CD4-positive, alpha-beta T cell (primary cell): ENCODE measurements around the gene ANKS3. TPM values are rescaled to one million over a fixed set of nuclear protein-coding genes. Genes with fewer than 3 reads are reported as not detected.

ENCODE experiments used
- ATAC-seq: fragments of 200-7000 bp; cut with Tn5 transposase; one replicate; pipeline ENCODE4 v1.10.0; 2022; ENCODE audit warnings: mild to moderate bottlenecking; ENCODE audit not compliant: poor library complexity
- CTCF ChIA-PET: fragments of 350-600 bp; sonication (Branson Sonifier 250); formaldehyde crosslinking; loops from one replicate; lab custom pipeline; 2021; ENCODE audit warnings: antibody characterized with exemption, inconsistent platforms; lab: Charles Lee
- POLR2A ChIA-PET: fragments of 350-600 bp; sonication (Branson Sonifier 250); formaldehyde crosslinking; loops from one replicate; lab custom pipeline; 2021; ENCODE audit warnings: antibody characterized with exemption, inconsistent platforms; lab: Charles Lee
- DNase-seq, 14 experiments: peaks; one replicate each; pipeline ENCODE4 v3.0.0-alpha.2; 2013 to 2020; ENCODE audit warnings: mixed read lengths in 2 of 14
- H3K27ac ChIP-seq, 2 donors: one replicate each; pipeline versions ENCODE4 v1.5.1 to v1.7.0; 2013; ENCODE audit warnings: low read length in 2 of 2, low read depth in 1 of 2, mild to moderate bottlenecking in 1 of 2
- H3K27me3 ChIP-seq, 2 experiments: 1 replicate in 1 of 2; 2 replicates in 1 of 2; pipeline versions ENCODE4 v1.6.1 to v1.7.0; 2013; ENCODE audit warnings: low read length in 2 of 2, control low read depth in 1 of 2, mild to moderate bottlenecking in 1 of 2, moderate library complexity in 1 of 2; ENCODE audit not compliant: insufficient read depth in 2 of 2, control insufficient read depth in 1 of 2
- H3K36me3 ChIP-seq: one replicate; pipeline ENCODE4 v1.6.1; 2013; ENCODE audit warnings: low read length, control low read depth; ENCODE audit not compliant: insufficient read depth
- H3K4me1 ChIP-seq: one replicate; pipeline ENCODE4 v1.6.1; 2013; ENCODE audit warnings: low read length, control low read depth; ENCODE audit not compliant: insufficient read depth
- H3K4me3 ChIP-seq: one replicate; pipeline ENCODE4 v1.5.1; 2013; ENCODE audit warnings: mild to moderate bottlenecking, low read length, moderate library complexity
- H3K9me3 ChIP-seq, 2 experiments: 1 replicate in 1 of 2; 2 replicates in 1 of 2; pipeline versions ENCODE4 v1.6.1 to v1.7.0; 2013; ENCODE audit warnings: low read length in 2 of 2, mild to moderate bottlenecking in 2 of 2, control low read depth in 1 of 2, moderate library complexity in 1 of 2; ENCODE audit not compliant: control insufficient read depth in 1 of 2, insufficient read depth in 1 of 2
- H3K27ac Mint-ChIP-seq: one replicate; pipeline ENCODE4 v1.8.0; 2020; ENCODE audit warnings: mixed read lengths
- H3K27me3 Mint-ChIP-seq: one replicate; pipeline ENCODE4 v1.8.0; 2021; ENCODE audit warnings: mixed read lengths
- H3K36me3 Mint-ChIP-seq: one replicate; pipeline ENCODE4 v1.8.0; 2021; ENCODE audit warnings: low read depth, mixed read lengths
- H3K4me1 Mint-ChIP-seq: one replicate; pipeline ENCODE4 v1.8.0; 2021; ENCODE audit warnings: low read depth, mixed read lengths
- H3K4me3 Mint-ChIP-seq: one replicate; pipeline ENCODE4 v1.8.0; 2020; ENCODE audit warnings: mild to moderate bottlenecking, mixed read lengths
- H3K9me3 Mint-ChIP-seq: one replicate; pipeline ENCODE4 v1.8.0; 2020; ENCODE audit warnings: mixed read lengths
- CTCF ChIP-seq: fragments of 200-600 bp; IDR thresholded peaks from one replicate; pipeline ENCODE4 v1.8.0; 2022; ENCODE audit warnings: antibody characterized with exemption, mild to moderate bottlenecking
- intact Hi-C, 2 experiments: fragments of 100-400 bp; cut with DNase I in 1 of 2; cut with micrococcal nuclease in 1 of 2; formaldehyde crosslinking; loops; one replicate each; pipeline versions ENCODE4 v1.15.1 to v1.9.0; 2023 to 2025; cut with DNase I, micrococcal nuclease
- total RNA-seq, 174 experiments: library from RNA in 2 of 174; stranded (reverse) in 2 of 174; gene quantifications; one replicate each; pipeline ENCODE4 v1.2.3 and lab custom pipeline; 2021 to 2026

ANKS3 gene
- total RNA-seq, 2 experiments from 2014 or later: 13.5 TPM

GRCh38 chr16:4760221-4760910 is 26.3 kb upstream of the ANKS3 start:
- Mint-ChIP-seq H3K27ac (no peak overlapping the region), H3K4me1 (peaks cover 6% of the 10 kb centered on the region), H3K27me3 (no peaks in the 10 kb centered on the region), H3K4me3 (no peak overlapping the region), H3K9me3 (no peaks in the 10 kb centered on the region), H3K36me3 (peaks cover 80% of the 10 kb centered on the region)
- Histone ChIP-seq H3K4me3 (no peak overlapping the region), H3K9me3 (no peaks in the 10 kb centered on the region), H3K4me1 (peaks cover 6% of the 10 kb centered on the region), H3K27me3 (no peaks in the 10 kb centered on the region), H3K36me3 (peaks cover 64% of the 10 kb centered on the region), H3K27ac (no peak overlapping the region)
- DNase-seq: no peak
- ATAC-seq: no peak
- ChIA-PET CTCF (no interaction called here), POLR2A (no interaction called here)
- no peak for TF ChIP-seq CTCF
- intact Hi-C loops: no loop called here

GRCh38 chr16:4755687-4756086 is 21.6 kb upstream of the ANKS3 start:
- H3K27me3 ChIP-seq: no peaks in the 10 kb centered on the region
- TF ChIP-seq CTCF: no peak
- H3K4me3 Mint-ChIP-seq: no peak overlapping the region
- no peak overlapping the region for H3K27ac Mint-ChIP-seq
- peaks cover 0 to 3% of the 10 kb centered on the region in 2 experiments for H3K9me3 ChIP-seq
- no peak overlapping the region for H3K4me3 ChIP-seq
- intact Hi-C loops: no loop called here
- H3K9me3 Mint-ChIP-seq: no peaks in the 10 kb centered on the region
- ATAC-seq (no peak), DNase-seq (no peak)
- H3K27ac ChIP-seq: no peak overlapping the region
- H3K4me1 ChIP-seq: no peaks in the 10 kb centered on the region
- H3K27me3 Mint-ChIP-seq: no peaks in the 10 kb centered on the region
- H3K36me3 ChIP-seq: peaks cover 75% of the 10 kb centered on the region
- ChIA-PET CTCF (no interaction called here), POLR2A (no interaction called here)
- H3K36me3 Mint-ChIP-seq: peaks cover 74% of the 10 kb centered on the region
- H3K4me1 Mint-ChIP-seq: no peaks in the 10 kb centered on the region

- H3K4me3 Mint-ChIP-seq: no peak overlapping the region
- H3K4me1 Mint-ChIP-seq: no peaks in the 10 kb centered on the region
- no peak overlapping the region for H3K27ac Mint-ChIP-seq
- ATAC-seq: no peak
- peaks cover 67% of the 10 kb centered on the region for H3K36me3 ChIP-seq
- no peaks in the 10 kb centered on the region for H3K27me3 Mint-ChIP-seq
- CTCF ChIA-PET: no interaction called here
- no peaks in the 10 kb centered on the region for H3K9me3 Mint-ChIP-seq
- H3K27ac ChIP-seq: no peak overlapping the region
- POLR2A ChIA-PET: no interaction called here
- H3K27me3 ChIP-seq: no peaks in the 10 kb centered on the region
- no peak overlapping the region for H3K4me3 ChIP-seq
- intact Hi-C loops: no loop called here
- peaks cover 0 to 3% of the 10 kb centered on the region in 2 experiments for H3K9me3 ChIP-seq
- H3K36me3 Mint-ChIP-seq: peaks cover 65% of the 10 kb centered on the region
- DNase-seq: no peak
- no peaks in the 10 kb centered on the region for H3K4me1 ChIP-seq
- TF ChIP-seq CTCF: no peak
These were observed 20.8 kb upstream of the ANKS3 start for GRCh38 chr16:4754865-4755264.
